Liver (tissue), 9 donors: ENCODE data around the gene CD300H. TPM values are rescaled to one million over a fixed set of nuclear protein-coding genes. Genes with fewer than 3 reads are reported as not detected.

Source experiments
- DNase-seq: peaks from one replicate; pipeline ENCODE4 v3.0.0-alpha.2; 2017; ENCODE audit warnings: low spot score
- H3K27ac ChIP-seq, 2 donors: one replicate each; pipeline ENCODE4 v1.7.0; 2013; ENCODE audit warnings: inconsistent platforms in 2 of 2, low read length in 2 of 2, control low read depth in 1 of 2, low read depth in 1 of 2, mild to moderate bottlenecking in 1 of 2
- H3K27me3 ChIP-seq, 4 donors: one replicate each; pipeline versions ENCODE4 v1.6.1 to v1.7.0; 2013; ENCODE audit warnings: low read length in 3 of 4, inconsistent platforms in 1 of 4, mild to moderate bottlenecking in 1 of 4, moderate library complexity in 1 of 4; ENCODE audit not compliant: control insufficient read depth in 4 of 4, insufficient read depth in 4 of 4
- H3K36me3 ChIP-seq, 4 donors: one replicate each; pipeline versions ENCODE4 v1.6.1 to v1.7.0; 2013; ENCODE audit warnings: low read length in 3 of 4, mild to moderate bottlenecking in 3 of 4, low read depth in 1 of 4, moderate library complexity in 1 of 4; ENCODE audit not compliant: control insufficient read depth in 4 of 4, insufficient read depth in 3 of 4
- H3K4me1 ChIP-seq, 4 donors: one replicate each; pipeline versions ENCODE4 v1.6.1 to v1.7.0; 2013; ENCODE audit warnings: low read length in 3 of 4, mild to moderate bottlenecking in 3 of 4, moderate library complexity in 1 of 4; ENCODE audit not compliant: control insufficient read depth in 4 of 4, insufficient read depth in 4 of 4
- H3K4me3 ChIP-seq, 3 donors: one replicate each; pipeline versions ENCODE4 v1.6.1 to v1.7.0; 2013; ENCODE audit warnings: low read length in 3 of 3, control low read depth in 1 of 3, low read depth in 1 of 3, mild to moderate bottlenecking in 1 of 3
- H3K9ac ChIP-seq, 2 donors: one replicate each; pipeline ENCODE4 v1.7.0; 2013; ENCODE audit warnings: low read length in 2 of 2, mild to moderate bottlenecking in 2 of 2, moderate library complexity in 2 of 2, control low read depth in 1 of 2, low read depth in 1 of 2
- H3K9me3 ChIP-seq, 4 donors: one replicate each; pipeline versions ENCODE4 v1.6.1 to v1.7.0; 2013; ENCODE audit warnings: low read length in 3 of 4; ENCODE audit not compliant: control insufficient read depth in 4 of 4
- EGR1 ChIP-seq, 2 donors: IDR thresholded peaks; 2 replicates each; pipeline ENCODE4 v1.6.1; 2016 to 2018; ENCODE audit warnings: antibody characterized with exemption in 2 of 2, low read depth in 2 of 2
- FOXA1 ChIP-seq: IDR thresholded peaks from 2 replicates; pipeline ENCODE4 v1.6.1; 2016; ENCODE audit warnings: antibody characterized with exemption
- FOXA2 ChIP-seq: IDR thresholded peaks from 2 replicates; pipeline ENCODE4 v1.6.1; 2016; ENCODE audit warnings: antibody characterized with exemption
- GABPA ChIP-seq, 2 donors: IDR thresholded peaks in 1 of 2; conservative IDR thresholded peaks in 1 of 2; 2 replicates each; pipeline ENCODE4 v1.6.1; 2016; ENCODE audit warnings: antibody characterized with exemption in 2 of 2, mild to moderate bottlenecking in 1 of 2, moderate library complexity in 1 of 2
- HNF4A ChIP-seq, 2 donors: conservative IDR thresholded peaks; 2 replicates each; pipeline ENCODE4 v1.6.1; 2016; ENCODE audit warnings: antibody characterized with exemption in 2 of 2, mild to moderate bottlenecking in 2 of 2
- HNF4G ChIP-seq: IDR thresholded peaks from 2 replicates; pipeline ENCODE4 v1.6.1; 2016; ENCODE audit warnings: antibody characterized with exemption
- JUND ChIP-seq, 2 donors: IDR thresholded peaks; 2 replicates each; pipeline ENCODE4 v1.6.1; 2016; ENCODE audit warnings: antibody characterized with exemption in 2 of 2
- NR2F2 ChIP-seq: IDR thresholded peaks from 2 replicates; pipeline ENCODE4 v1.6.1; 2016; ENCODE audit warnings: antibody characterized with exemption
- RAD21 ChIP-seq, 2 donors: IDR thresholded peaks; 2 replicates each; pipeline ENCODE4 v1.6.1; 2016; ENCODE audit warnings: antibody characterized with exemption in 2 of 2, mild to moderate bottlenecking in 2 of 2
- RXRA ChIP-seq, 2 donors: IDR thresholded peaks; 2 replicates each; pipeline ENCODE4 v1.6.1; 2017 to 2018; ENCODE audit warnings: antibody characterized with exemption in 2 of 2, mild to moderate bottlenecking in 1 of 2
- SP1 ChIP-seq: IDR thresholded peaks from 2 replicates; pipeline ENCODE4 v1.6.1; 2018; ENCODE audit warnings: antibody characterized with exemption, mild to moderate bottlenecking
- TAF1 ChIP-seq: conservative IDR thresholded peaks from 2 replicates; pipeline ENCODE4 v1.6.1; 2016; ENCODE audit warnings: antibody characterized with exemption, mild to moderate bottlenecking
- YY1 ChIP-seq: IDR thresholded peaks from 2 replicates; pipeline ENCODE4 v1.6.1; 2016; ENCODE audit warnings: antibody characterized with exemption, mild to moderate bottlenecking
- WGBS: extraction: QIAGEN DNeasy Blood & Tissue Kit; methylation state at CpG from one replicate; pipeline ENCODE4 v1.1.7; 2013; 5-methylcytosine and 5-hydroxymethylcytosine counted together
- polyA plus RNA-seq, 2 donors: library from polyadenylated mRNA; stranded (reverse) in 1 of 2; unstranded in 1 of 2; fragments of 200-250 nt in 1 of 2; fragments of >200 nt in 1 of 2; fragmentation: Nextera tagmentation in 1 of 2; extraction: Ambion mirVana in 1 of 2; gene quantifications; one replicate each; pipeline versions ENCODE4 v1.2.1 to v1.2.3, GENCODE V29; 2013 to 2015
- total RNA-seq, 2 donors: library from RNA; depleted of rRNA; stranded (reverse); fragments of >200 nt; gene quantifications; one replicate each; pipeline ENCODE4 v1.2.3, GENCODE V29; 2014
- TF ChIP-seq, protein P1 (sequence below): fragments of 150-350 bp; IDR thresholded peaks from 2 replicates; pipeline ENCODE4 v1.5.1; 2017; ENCODE audit warnings: improper control_type of control experiment, low read depth, low read length; ENCODE audit not compliant: missing input control
- TF ChIP-seq, protein P2 (sequence below): IDR thresholded peaks from 2 replicates; pipeline ENCODE4 v1.6.1; 2016; ENCODE audit warnings: antibody characterized with exemption
- TF ChIP-seq, protein P3 (sequence below): IDR thresholded peaks from 2 replicates; pipeline ENCODE4 v1.6.1; 2016; ENCODE audit warnings: antibody characterized with exemption, mild to moderate bottlenecking
- TF ChIP-seq, protein P4 (sequence below): IDR thresholded peaks from 2 replicates; pipeline ENCODE4 v1.6.1; 2016; ENCODE audit warnings: antibody characterized with exemption
- TF ChIP-seq, protein P5 (sequence below): IDR thresholded peaks from 2 replicates; pipeline ENCODE4 v1.6.1; 2016; ENCODE audit warnings: antibody characterized with exemption
- donor health status: healthy.
- donor health status: healthy.
- donor health status: healthy.
- donor health status: healthy.
- donor health status: healthy.

CD300H gene
- total and polyA plus RNA-seq, 4 donors = 0.47 TPM; not detected in 3

DNA sequence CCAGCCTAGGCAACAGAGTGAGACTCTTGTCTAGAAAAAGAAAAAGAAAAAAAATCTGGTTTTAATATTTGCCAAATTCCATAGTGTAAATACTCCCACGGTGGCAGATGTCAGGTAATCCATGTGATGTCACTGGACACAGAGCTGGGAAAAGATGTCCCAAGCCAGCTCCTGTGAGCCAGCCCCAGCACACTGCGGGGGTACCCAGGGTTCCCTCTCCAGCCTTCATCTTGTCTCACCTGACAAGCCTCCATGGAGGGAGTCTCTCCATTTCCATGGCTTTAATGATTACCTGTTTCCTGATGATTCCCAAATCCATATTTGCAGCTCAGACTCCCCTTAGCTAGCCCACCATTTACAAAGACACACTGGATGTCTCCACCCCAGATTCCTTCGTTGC is 40.6 kb downstream of the CD300H start:
- Histone ChIP-seq H3K9ac (no peak overlapping the region), H3K4me3 (no peak overlapping the region), H3K4me1 (no peaks in the 10 kb centered on the region), H3K27me3 (peaks cover 0 to 3% (median 0%) of the 10 kb centered on the region in 4 donors), H3K27ac (no peak overlapping the region), H3K36me3 (no peaks in the 10 kb centered on the region), H3K9me3 (no peaks in the 10 kb centered on the region)
- TF ChIP-seq NR2F2 (no peak), HNF4A (conservative IDR thresholded peaks at IDR 0.05) (no peak), SP1 (no peak), YY1 (no peak), JUND (IDR thresholded peaks at IDR 0.05) (no peak), FOXA1 (no peak), EGR1 (IDR thresholded peaks at IDR 0.05; ENCODE audit: low read depth in 2 of 2) (no peak), FOXA2 (no peak), TAF1 (no peak), GABPA (IDR thresholded peaks at IDR 0.05 in 1 of 2, conservative IDR thresholded peaks at IDR 0.05 in 1 of 2) (no peak), RAD21 (IDR thresholded peaks at IDR 0.05) (no peak), RXRA (IDR thresholded peaks at IDR 0.05) (no peak), HNF4G (no peak)
- TF ChIP-seq, protein P1, sequence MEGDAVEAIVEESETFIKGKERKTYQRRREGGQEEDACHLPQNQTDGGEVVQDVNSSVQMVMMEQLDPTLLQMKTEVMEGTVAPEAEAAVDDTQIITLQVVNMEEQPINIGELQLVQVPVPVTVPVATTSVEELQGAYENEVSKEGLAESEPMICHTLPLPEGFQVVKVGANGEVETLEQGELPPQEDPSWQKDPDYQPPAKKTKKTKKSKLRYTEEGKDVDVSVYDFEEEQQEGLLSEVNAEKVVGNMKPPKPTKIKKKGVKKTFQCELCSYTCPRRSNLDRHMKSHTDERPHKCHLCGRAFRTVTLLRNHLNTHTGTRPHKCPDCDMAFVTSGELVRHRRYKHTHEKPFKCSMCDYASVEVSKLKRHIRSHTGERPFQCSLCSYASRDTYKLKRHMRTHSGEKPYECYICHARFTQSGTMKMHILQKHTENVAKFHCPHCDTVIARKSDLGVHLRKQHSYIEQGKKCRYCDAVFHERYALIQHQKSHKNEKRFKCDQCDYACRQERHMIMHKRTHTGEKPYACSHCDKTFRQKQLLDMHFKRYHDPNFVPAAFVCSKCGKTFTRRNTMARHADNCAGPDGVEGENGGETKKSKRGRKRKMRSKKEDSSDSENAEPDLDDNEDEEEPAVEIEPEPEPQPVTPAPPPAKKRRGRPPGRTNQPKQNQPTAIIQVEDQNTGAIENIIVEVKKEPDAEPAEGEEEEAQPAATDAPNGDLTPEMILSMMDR = no peak
- TF ChIP-seq, protein P2, sequence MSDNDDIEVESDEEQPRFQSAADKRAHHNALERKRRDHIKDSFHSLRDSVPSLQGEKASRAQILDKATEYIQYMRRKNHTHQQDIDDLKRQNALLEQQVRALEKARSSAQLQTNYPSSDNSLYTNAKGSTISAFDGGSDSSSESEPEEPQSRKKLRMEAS = no peak
- TF ChIP-seq, protein P3, sequence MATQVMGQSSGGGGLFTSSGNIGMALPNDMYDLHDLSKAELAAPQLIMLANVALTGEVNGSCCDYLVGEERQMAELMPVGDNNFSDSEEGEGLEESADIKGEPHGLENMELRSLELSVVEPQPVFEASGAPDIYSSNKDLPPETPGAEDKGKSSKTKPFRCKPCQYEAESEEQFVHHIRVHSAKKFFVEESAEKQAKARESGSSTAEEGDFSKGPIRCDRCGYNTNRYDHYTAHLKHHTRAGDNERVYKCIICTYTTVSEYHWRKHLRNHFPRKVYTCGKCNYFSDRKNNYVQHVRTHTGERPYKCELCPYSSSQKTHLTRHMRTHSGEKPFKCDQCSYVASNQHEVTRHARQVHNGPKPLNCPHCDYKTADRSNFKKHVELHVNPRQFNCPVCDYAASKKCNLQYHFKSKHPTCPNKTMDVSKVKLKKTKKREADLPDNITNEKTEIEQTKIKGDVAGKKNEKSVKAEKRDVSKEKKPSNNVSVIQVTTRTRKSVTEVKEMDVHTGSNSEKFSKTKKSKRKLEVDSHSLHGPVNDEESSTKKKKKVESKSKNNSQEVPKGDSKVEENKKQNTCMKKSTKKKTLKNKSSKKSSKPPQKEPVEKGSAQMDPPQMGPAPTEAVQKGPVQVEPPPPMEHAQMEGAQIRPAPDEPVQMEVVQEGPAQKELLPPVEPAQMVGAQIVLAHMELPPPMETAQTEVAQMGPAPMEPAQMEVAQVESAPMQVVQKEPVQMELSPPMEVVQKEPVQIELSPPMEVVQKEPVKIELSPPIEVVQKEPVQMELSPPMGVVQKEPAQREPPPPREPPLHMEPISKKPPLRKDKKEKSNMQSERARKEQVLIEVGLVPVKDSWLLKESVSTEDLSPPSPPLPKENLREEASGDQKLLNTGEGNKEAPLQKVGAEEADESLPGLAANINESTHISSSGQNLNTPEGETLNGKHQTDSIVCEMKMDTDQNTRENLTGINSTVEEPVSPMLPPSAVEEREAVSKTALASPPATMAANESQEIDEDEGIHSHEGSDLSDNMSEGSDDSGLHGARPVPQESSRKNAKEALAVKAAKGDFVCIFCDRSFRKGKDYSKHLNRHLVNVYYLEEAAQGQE = no peak
- TF ChIP-seq, protein P4, sequence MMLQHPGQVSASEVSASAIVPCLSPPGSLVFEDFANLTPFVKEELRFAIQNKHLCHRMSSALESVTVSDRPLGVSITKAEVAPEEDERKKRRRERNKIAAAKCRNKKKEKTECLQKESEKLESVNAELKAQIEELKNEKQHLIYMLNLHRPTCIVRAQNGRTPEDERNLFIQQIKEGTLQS = no peak
- TF ChIP-seq, protein P5, sequence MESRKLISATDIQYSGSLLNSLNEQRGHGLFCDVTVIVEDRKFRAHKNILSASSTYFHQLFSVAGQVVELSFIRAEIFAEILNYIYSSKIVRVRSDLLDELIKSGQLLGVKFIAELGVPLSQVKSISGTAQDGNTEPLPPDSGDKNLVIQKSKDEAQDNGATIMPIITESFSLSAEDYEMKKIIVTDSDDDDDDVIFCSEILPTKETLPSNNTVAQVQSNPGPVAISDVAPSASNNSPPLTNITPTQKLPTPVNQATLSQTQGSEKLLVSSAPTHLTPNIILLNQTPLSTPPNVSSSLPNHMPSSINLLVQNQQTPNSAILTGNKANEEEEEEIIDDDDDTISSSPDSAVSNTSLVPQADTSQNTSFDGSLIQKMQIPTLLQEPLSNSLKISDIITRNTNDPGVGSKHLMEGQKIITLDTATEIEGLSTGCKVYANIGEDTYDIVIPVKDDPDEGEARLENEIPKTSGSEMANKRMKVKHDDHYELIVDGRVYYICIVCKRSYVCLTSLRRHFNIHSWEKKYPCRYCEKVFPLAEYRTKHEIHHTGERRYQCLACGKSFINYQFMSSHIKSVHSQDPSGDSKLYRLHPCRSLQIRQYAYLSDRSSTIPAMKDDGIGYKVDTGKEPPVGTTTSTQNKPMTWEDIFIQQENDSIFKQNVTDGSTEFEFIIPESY = no peak
- DNase-seq = no peak
- WGBS = 50% methylated on average over 3 of the region's 3 CpGs
